ENCODE results near the gene CHRM4.
"Not testable (repeated sequence)": the region's sequence is repeated elsewhere in the genome, so short reads cannot be mapped to it uniquely, and the experiment has no call there.

CHRM4 gene

GRCh38 chr11:46377290-46377689, 14.3 kb downstream of the CHRM4 start:
- no peak overlapping the region for H3K27ac ChIP-seq (ENCODE audit: low read depth, low read length)
- H3K9ac ChIP-seq (ENCODE audit: low read depth in 1 of 2, low read length in 2 of 2): no peak overlapping the region
- H3K4me1 ChIP-seq (ENCODE audit: control insufficient read depth in 1 of 2, insufficient read depth in 2 of 2, low read length in 2 of 2): peaks cover 2 to 5% of the 10 kb centered on the region in 2 donors
- H3K36me3 ChIP-seq (ENCODE audit: control insufficient read depth in 1 of 2, insufficient read depth in 2 of 2, low read length in 2 of 2): peaks cover 4 to 48% of the 10 kb centered on the region in 2 donors
- H3K27me3 ChIP-seq (ENCODE audit: control insufficient read depth in 1 of 2, insufficient read depth in 2 of 2, low read length in 2 of 2): no peaks in the 10 kb centered on the region
- H3K9me3 ChIP-seq (ENCODE audit: control insufficient read depth in 1 of 2, low read length in 2 of 2): no peaks in the 10 kb centered on the region
- no peak overlapping the region for H3K4me3 ChIP-seq (ENCODE audit: low read depth in 1 of 2, low read length in 2 of 2)

GRCh38 chr11:46376258-46377050, 15.1 kb downstream of the CHRM4 start:
- H3K27me3 ChIP-seq (ENCODE audit: control insufficient read depth in 1 of 2, insufficient read depth in 2 of 2, low read length in 2 of 2): no peaks in the 10 kb centered on the region
- peaks cover 0 to 4% of the 10 kb centered on the region in 2 donors for H3K4me1 ChIP-seq (ENCODE audit: control insufficient read depth in 1 of 2, insufficient read depth in 2 of 2, low read length in 2 of 2)
- no peak overlapping the region for H3K9ac ChIP-seq (ENCODE audit: low read depth in 1 of 2, low read length in 2 of 2)
- no peaks in the 10 kb centered on the region for H3K9me3 ChIP-seq (ENCODE audit: control insufficient read depth in 1 of 2, low read length in 2 of 2)
- no peak overlapping the region for H3K4me3 ChIP-seq (ENCODE audit: low read depth in 1 of 2, low read length in 2 of 2)
- H3K36me3 ChIP-seq (ENCODE audit: control insufficient read depth in 1 of 2, insufficient read depth in 2 of 2, low read length in 2 of 2): peaks cover 10 to 57% of the 10 kb centered on the region in 2 donors
- H3K27ac ChIP-seq (ENCODE audit: low read depth, low read length): no peak overlapping the region

GRCh38 chr11:46375392-46376101, 16.0 kb downstream of the CHRM4 start:
- Histone ChIP-seq H3K4me3 (ENCODE audit: low read depth in 1 of 2, low read length in 2 of 2) (no peak overlapping the region), H3K36me3 (ENCODE audit: control insufficient read depth in 1 of 2, insufficient read depth in 2 of 2, low read length in 2 of 2) (peaks cover 10 to 64% of the 10 kb centered on the region in 2 donors), H3K4me1 (ENCODE audit: control insufficient read depth in 1 of 2, insufficient read depth in 2 of 2, low read length in 2 of 2) (peaks cover 0 to 4% of the 10 kb centered on the region in 2 donors), H3K27me3 (ENCODE audit: control insufficient read depth in 1 of 2, insufficient read depth in 2 of 2, low read length in 2 of 2) (no peaks in the 10 kb centered on the region), H3K27ac (ENCODE audit: low read depth, low read length) (no peak overlapping the region), H3K9me3 (ENCODE audit: control insufficient read depth in 1 of 2, low read length in 2 of 2) (no peaks in the 10 kb centered on the region), H3K9ac (ENCODE audit: low read depth in 1 of 2, low read length in 2 of 2) (no peak overlapping the region)

- no peak overlapping the region for H3K27ac ChIP-seq (ENCODE audit: low read depth, low read length)
- no peaks in the 10 kb centered on the region for H3K27me3 ChIP-seq (ENCODE audit: control insufficient read depth in 1 of 2, insufficient read depth in 2 of 2, low read length in 2 of 2)
- peaks cover 0 to 4% of the 10 kb centered on the region in 2 donors for H3K4me1 ChIP-seq (ENCODE audit: control insufficient read depth in 1 of 2, insufficient read depth in 2 of 2, low read length in 2 of 2)
- no peak overlapping the region for H3K9ac ChIP-seq (ENCODE audit: low read depth in 1 of 2, low read length in 2 of 2)
- H3K4me3 ChIP-seq (ENCODE audit: low read depth in 1 of 2, low read length in 2 of 2): no peak overlapping the region
- H3K36me3 ChIP-seq (ENCODE audit: control insufficient read depth in 1 of 2, insufficient read depth in 2 of 2, low read length in 2 of 2): peaks cover 17 to 70% of the 10 kb centered on the region in 2 donors
- no peaks in the 10 kb centered on the region for H3K9me3 ChIP-seq (ENCODE audit: control insufficient read depth in 1 of 2, low read length in 2 of 2)
These were observed 16.8 kb downstream of the CHRM4 start for GRCh38 chr11:46374815-46375214.

GRCh38 chr11:46373787-46374740, 17.5 kb downstream of the CHRM4 start:
- peaks cover 0 to under 1% of the 10 kb centered on the region in 2 donors for H3K4me1 ChIP-seq (ENCODE audit: control insufficient read depth in 1 of 2, insufficient read depth in 2 of 2, low read length in 2 of 2)
- no peak overlapping the region for H3K27ac ChIP-seq (ENCODE audit: low read depth, low read length)
- no peak overlapping the region for H3K9ac ChIP-seq (ENCODE audit: low read depth in 1 of 2, low read length in 2 of 2)
- no peak overlapping the region for H3K4me3 ChIP-seq (ENCODE audit: low read depth in 1 of 2, low read length in 2 of 2)
- no peaks in the 10 kb centered on the region for H3K27me3 ChIP-seq (ENCODE audit: control insufficient read depth in 1 of 2, insufficient read depth in 2 of 2, low read length in 2 of 2)
- H3K36me3 ChIP-seq (ENCODE audit: control insufficient read depth in 1 of 2, insufficient read depth in 2 of 2, low read length in 2 of 2): peaks cover 24 to 76% of the 10 kb centered on the region in 2 donors
- H3K9me3 ChIP-seq (ENCODE audit: control insufficient read depth in 1 of 2, low read length in 2 of 2): no peaks in the 10 kb centered on the region

- H3K27ac ChIP-seq (ENCODE audit: low read depth, low read length); H3K4me3 ChIP-seq (ENCODE audit: low read depth in 1 of 2, low read length in 2 of 2); H3K9ac ChIP-seq (ENCODE audit: low read depth in 1 of 2, low read length in 2 of 2); H3K9me3 ChIP-seq (ENCODE audit: control insufficient read depth in 1 of 2, low read length in 2 of 2); H3K4me1 ChIP-seq (ENCODE audit: control insufficient read depth in 1 of 2, insufficient read depth in 2 of 2, low read length in 2 of 2); H3K27me3 ChIP-seq (ENCODE audit: control insufficient read depth in 1 of 2, insufficient read depth in 2 of 2, low read length in 2 of 2): not testable (repeated sequence)
- H3K36me3 ChIP-seq (ENCODE audit: control insufficient read depth in 1 of 2, insufficient read depth in 2 of 2, low read length in 2 of 2): peaks cover 29 to 78% of the 10 kb centered on the region in 2 donors
These were observed 19.1 kb downstream of the CHRM4 start for GRCh38 chr11:46372501-46372900.

GRCh38 chr11:46372086-46372485, 19.5 kb downstream of the CHRM4 start:
- no peak overlapping the region for H3K27ac ChIP-seq (ENCODE audit: low read depth, low read length)
- H3K27me3 ChIP-seq (ENCODE audit: control insufficient read depth in 1 of 2, insufficient read depth in 2 of 2, low read length in 2 of 2): no peaks in the 10 kb centered on the region
- H3K9me3 ChIP-seq (ENCODE audit: control insufficient read depth in 1 of 2, low read length in 2 of 2): no peaks in the 10 kb centered on the region
- peaks cover 29 to 74% of the 10 kb centered on the region in 2 donors for H3K36me3 ChIP-seq (ENCODE audit: control insufficient read depth in 1 of 2, insufficient read depth in 2 of 2, low read length in 2 of 2)
- H3K4me1 ChIP-seq (ENCODE audit: control insufficient read depth in 1 of 2, insufficient read depth in 2 of 2, low read length in 2 of 2): no peaks in the 10 kb centered on the region
- H3K4me3 ChIP-seq (ENCODE audit: low read depth in 1 of 2, low read length in 2 of 2): no peak overlapping the region
- no peak overlapping the region for H3K9ac ChIP-seq (ENCODE audit: low read depth in 1 of 2, low read length in 2 of 2)

- H3K9ac ChIP-seq (ENCODE audit: low read depth in 1 of 2, low read length in 2 of 2); H3K9me3 ChIP-seq (ENCODE audit: control insufficient read depth in 1 of 2, low read length in 2 of 2); H3K4me3 ChIP-seq (ENCODE audit: low read depth in 1 of 2, low read length in 2 of 2); H3K4me1 ChIP-seq (ENCODE audit: control insufficient read depth in 1 of 2, insufficient read depth in 2 of 2, low read length in 2 of 2); H3K27me3 ChIP-seq (ENCODE audit: control insufficient read depth in 1 of 2, insufficient read depth in 2 of 2, low read length in 2 of 2); H3K27ac ChIP-seq (ENCODE audit: low read depth, low read length): not testable (repeated sequence)
- peaks cover 25 to 67% of the 10 kb centered on the region in 2 donors for H3K36me3 ChIP-seq (ENCODE audit: control insufficient read depth in 1 of 2, insufficient read depth in 2 of 2, low read length in 2 of 2)
These were observed 20.3 kb downstream of the CHRM4 start for GRCh38 chr11:46371262-46371661.

GRCh38 chr11:46370253-46370652, 21.3 kb downstream of the CHRM4 start:
- no peaks in the 10 kb centered on the region for H3K9me3 ChIP-seq (ENCODE audit: control insufficient read depth in 1 of 2, low read length in 2 of 2)
- peaks cover 25 to 57% of the 10 kb centered on the region in 2 donors for H3K36me3 ChIP-seq (ENCODE audit: control insufficient read depth in 1 of 2, insufficient read depth in 2 of 2, low read length in 2 of 2)
- H3K9ac ChIP-seq (ENCODE audit: low read depth in 1 of 2, low read length in 2 of 2): no peak overlapping the region
- no peaks in the 10 kb centered on the region for H3K4me1 ChIP-seq (ENCODE audit: control insufficient read depth in 1 of 2, insufficient read depth in 2 of 2, low read length in 2 of 2)
- no peak overlapping the region for H3K4me3 ChIP-seq (ENCODE audit: low read depth in 1 of 2, low read length in 2 of 2)
- H3K27me3 ChIP-seq (ENCODE audit: control insufficient read depth in 1 of 2, insufficient read depth in 2 of 2, low read length in 2 of 2): no peaks in the 10 kb centered on the region
- H3K27ac ChIP-seq (ENCODE audit: low read depth, low read length): no peak overlapping the region
